HEK293 (cell line): Measurements from ENCODE around the gene ZNF438.
A peak's percentile ranks its signal among the peaks of the same experiment; 100 is the strongest.

Experiments
- GFI1B ChIP-seq: fragments of 450-650 bp; formaldehyde crosslinking; IDR thresholded peaks from 2 replicates; pipeline ENCODE4 v1.5.1; 2016; ENCODE audit warnings: missing biosample characterization, missing genetic modification characterization
- HOXD13 ChIP-seq: sonication (generic); formaldehyde crosslinking; IDR thresholded peaks from 2 replicates; pipeline ENCODE4 v1.8.0; 2022; ENCODE audit warnings: missing genetic modification reagents, borderline replicate concordance
- MYNN ChIP-seq: fragments of 450-650 bp; formaldehyde crosslinking; IDR thresholded peaks from 2 replicates; pipeline ENCODE4 v1.5.1; 2016; ENCODE audit warnings: missing biosample characterization, missing genetic modification characterization, borderline replicate concordance
- SCRT2 ChIP-seq: fragments of 450-650 bp; formaldehyde crosslinking; IDR thresholded peaks from 2 replicates; pipeline ENCODE4 v1.5.1; 2016; ENCODE audit warnings: missing biosample characterization, missing genetic modification characterization
- SETDB1 ChIP-seq: IDR thresholded peaks from one replicate; pipeline ENCODE4 v1.6.1; 2017; ENCODE audit warnings: mild to moderate bottlenecking, low read length, moderate library complexity, mixed read lengths; ENCODE audit not compliant: insufficient read length
- TCF7L2 ChIP-seq: IDR thresholded peaks from 2 replicates; pipeline ENCODE4 v1.6.1; 2011; ENCODE audit warnings: low read depth, mild to moderate bottlenecking, inconsistent platforms, low read length, moderate library complexity, borderline replicate concordance
- YY1 ChIP-seq: fragments of 450-650 bp; formaldehyde crosslinking; IDR thresholded peaks from 2 replicates; pipeline ENCODE4 v1.5.1; 2018; ENCODE audit warnings: missing biosample characterization, missing genetic modification characterization
- ZBTB17 ChIP-seq: fragments of 450-650 bp; formaldehyde crosslinking; IDR thresholded peaks from 2 replicates; pipeline ENCODE4 v1.5.1; 2016; ENCODE audit warnings: missing biosample characterization, missing genetic modification characterization
- ZBTB21 ChIP-seq: fragments of 450-650 bp; formaldehyde crosslinking; IDR thresholded peaks from 2 replicates; pipeline ENCODE4 v1.5.1; 2017; ENCODE audit warnings: missing biosample characterization, missing genetic modification characterization
- ZEB2 ChIP-seq: fragments of 450-650 bp; formaldehyde crosslinking; IDR thresholded peaks from 2 replicates; pipeline ENCODE4 v1.5.1; 2016; ENCODE audit warnings: missing biosample characterization, missing genetic modification characterization
- ZNF132 ChIP-seq: fragments of 450-650 bp; formaldehyde crosslinking; IDR thresholded peaks from 2 replicates; pipeline ENCODE4 v1.5.1; 2017; ENCODE audit warnings: missing biosample characterization, missing genetic modification characterization, borderline replicate concordance
- ZNF146 ChIP-seq: fragments of 450-650 bp; formaldehyde crosslinking; IDR thresholded peaks from 2 replicates; pipeline ENCODE4 v1.5.1; 2016; ENCODE audit warnings: missing biosample characterization, missing genetic modification characterization
- ZNF335 ChIP-seq: fragments of 450-650 bp; formaldehyde crosslinking; conservative IDR thresholded peaks from 2 replicates; pipeline ENCODE4 v1.5.1; 2016; ENCODE audit warnings: missing biosample characterization, missing genetic modification characterization
- ZNF341 ChIP-seq: fragments of 450-650 bp; formaldehyde crosslinking; IDR thresholded peaks from 2 replicates; pipeline ENCODE4; 2016; ENCODE audit warnings: low read depth, missing biosample characterization, missing genetic modification characterization
- ZNF423 ChIP-seq: fragments of 450-650 bp; formaldehyde crosslinking; IDR thresholded peaks from 2 replicates; pipeline ENCODE4 v1.5.1; 2016; ENCODE audit warnings: missing biosample characterization, missing genetic modification characterization
- ZNF473 ChIP-seq: fragments of 450-650 bp; formaldehyde crosslinking; IDR thresholded peaks from 2 replicates; pipeline ENCODE4 v1.5.1; 2017; ENCODE audit warnings: missing biosample characterization, missing genetic modification characterization
- ZNF561 ChIP-seq: fragments of 450-650 bp; IDR thresholded peaks from 2 replicates; pipeline ENCODE4 v1.5.1; 2018; ENCODE audit warnings: missing biosample characterization, missing genetic modification characterization, borderline replicate concordance
- ZNF626 ChIP-seq: fragments of 450-650 bp; sonication (Bioruptor Pico); formaldehyde crosslinking; IDR thresholded peaks from 2 replicates; pipeline ENCODE4 v1.5.1; 2018; ENCODE audit warnings: missing biosample characterization, missing genetic modification characterization, inconsistent platforms
- ZSCAN23 ChIP-seq: fragments of 450-650 bp; formaldehyde crosslinking; IDR thresholded peaks from 2 replicates; pipeline ENCODE4 v1.5.1; 2016; ENCODE audit warnings: missing biosample characterization, missing genetic modification characterization
- ZSCAN30 ChIP-seq: fragments of 450-650 bp; IDR thresholded peaks from 2 replicates; pipeline ENCODE4 v1.5.1; 2018; ENCODE audit warnings: missing biosample characterization, mild to moderate bottlenecking, missing genetic modification characterization, moderate library complexity
- TF ChIP-seq, protein P1 (sequence below): fragments of 450-650 bp; formaldehyde crosslinking; IDR thresholded peaks from 2 replicates; pipeline ENCODE4 v1.5.1; 2017; ENCODE audit warnings: missing biosample characterization, missing genetic modification characterization
- TF ChIP-seq, protein P2 (sequence below): fragments of 450-650 bp; formaldehyde crosslinking; IDR thresholded peaks from 2 replicates; pipeline ENCODE4 v1.5.1; 2016; ENCODE audit warnings: missing biosample characterization, missing genetic modification characterization
- TF ChIP-seq, protein P3 (sequence below): sonication (generic); formaldehyde crosslinking; IDR thresholded peaks from 2 replicates; pipeline ENCODE4 v1.8.1; 2022; ENCODE audit warnings: mild to moderate bottlenecking, moderate library complexity, missing genetic modification reagents
- TF ChIP-seq, protein P4 (sequence below): fragments of 450-650 bp; formaldehyde crosslinking; IDR thresholded peaks from 2 replicates; pipeline ENCODE4 v1.5.1; 2017; ENCODE audit warnings: missing biosample characterization, missing genetic modification characterization
- TF ChIP-seq, protein P5 (sequence below): fragments of 450-650 bp; formaldehyde crosslinking; IDR thresholded peaks from 2 replicates; pipeline ENCODE4 v1.5.1; 2016; ENCODE audit warnings: missing biosample characterization, missing genetic modification characterization
- TF ChIP-seq, protein P6 (sequence below): fragments of 450-650 bp; formaldehyde crosslinking; IDR thresholded peaks from 2 replicates; pipeline ENCODE4 v1.5.1; 2016; ENCODE audit warnings: missing biosample characterization, missing genetic modification characterization
- TF ChIP-seq, protein P7 (sequence below): fragments of 450-650 bp; formaldehyde crosslinking; IDR thresholded peaks from 2 replicates; pipeline ENCODE4 v1.5.1; 2016; ENCODE audit warnings: missing biosample characterization, missing genetic modification characterization
- TF ChIP-seq, protein P8 (sequence below): fragments of 450-650 bp; formaldehyde crosslinking; IDR thresholded peaks from 2 replicates; pipeline ENCODE4 v1.5.1; 2017; ENCODE audit warnings: missing biosample characterization, missing genetic modification characterization

ZNF438 gene

DNA sequence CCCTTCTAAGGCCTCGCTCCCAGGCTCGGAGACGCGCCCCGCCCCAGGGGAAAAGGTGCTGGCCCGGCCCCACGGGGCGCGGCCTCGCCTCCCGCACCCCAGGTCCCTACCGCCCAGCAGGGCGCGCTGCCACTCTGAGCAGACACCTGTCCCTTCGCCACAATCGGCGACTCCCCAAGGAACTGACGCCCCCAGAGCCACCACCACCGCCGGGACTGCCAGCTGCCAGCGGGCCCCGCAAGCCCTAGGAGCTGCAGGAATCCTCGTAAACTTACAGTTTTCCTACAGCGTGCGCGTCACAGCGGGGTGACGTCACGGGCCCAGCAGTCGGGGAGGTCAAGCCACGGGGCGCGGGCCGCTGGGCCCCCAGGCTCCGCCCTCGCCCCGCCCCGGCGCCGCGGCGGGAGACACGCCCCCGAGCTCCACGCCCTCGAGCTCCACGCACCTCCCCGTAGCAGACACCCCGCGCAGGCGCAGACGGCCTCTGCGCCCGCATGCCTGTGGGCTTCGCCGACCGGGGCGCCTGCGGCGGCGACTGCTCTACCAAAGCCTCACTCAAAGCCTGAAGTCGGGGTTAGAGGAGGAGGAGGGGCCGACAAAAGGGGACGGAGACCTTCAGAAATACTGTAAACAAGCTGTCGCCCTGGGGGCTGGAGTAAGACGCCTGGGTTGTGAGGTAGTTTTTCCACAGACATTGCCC, at the start of gene ZNF438 (continued):
- TF ChIP-seq, protein P1, sequence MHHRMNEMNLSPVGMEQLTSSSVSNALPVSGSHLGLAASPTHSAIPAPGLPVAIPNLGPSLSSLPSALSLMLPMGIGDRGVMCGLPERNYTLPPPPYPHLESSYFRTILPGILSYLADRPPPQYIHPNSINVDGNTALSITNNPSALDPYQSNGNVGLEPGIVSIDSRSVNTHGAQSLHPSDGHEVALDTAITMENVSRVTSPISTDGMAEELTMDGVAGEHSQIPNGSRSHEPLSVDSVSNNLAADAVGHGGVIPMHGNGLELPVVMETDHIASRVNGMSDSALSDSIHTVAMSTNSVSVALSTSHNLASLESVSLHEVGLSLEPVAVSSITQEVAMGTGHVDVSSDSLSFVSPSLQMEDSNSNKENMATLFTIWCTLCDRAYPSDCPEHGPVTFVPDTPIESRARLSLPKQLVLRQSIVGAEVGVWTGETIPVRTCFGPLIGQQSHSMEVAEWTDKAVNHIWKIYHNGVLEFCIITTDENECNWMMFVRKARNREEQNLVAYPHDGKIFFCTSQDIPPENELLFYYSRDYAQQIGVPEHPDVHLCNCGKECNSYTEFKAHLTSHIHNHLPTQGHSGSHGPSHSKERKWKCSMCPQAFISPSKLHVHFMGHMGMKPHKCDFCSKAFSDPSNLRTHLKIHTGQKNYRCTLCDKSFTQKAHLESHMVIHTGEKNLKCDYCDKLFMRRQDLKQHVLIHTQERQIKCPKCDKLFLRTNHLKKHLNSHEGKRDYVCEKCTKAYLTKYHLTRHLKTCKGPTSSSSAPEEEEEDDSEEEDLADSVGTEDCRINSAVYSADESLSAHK (tag by site-specific recombination), result peak; percentile 54; the same call in 1 of the 2 replicates
- TF ChIP-seq, protein P2, sequence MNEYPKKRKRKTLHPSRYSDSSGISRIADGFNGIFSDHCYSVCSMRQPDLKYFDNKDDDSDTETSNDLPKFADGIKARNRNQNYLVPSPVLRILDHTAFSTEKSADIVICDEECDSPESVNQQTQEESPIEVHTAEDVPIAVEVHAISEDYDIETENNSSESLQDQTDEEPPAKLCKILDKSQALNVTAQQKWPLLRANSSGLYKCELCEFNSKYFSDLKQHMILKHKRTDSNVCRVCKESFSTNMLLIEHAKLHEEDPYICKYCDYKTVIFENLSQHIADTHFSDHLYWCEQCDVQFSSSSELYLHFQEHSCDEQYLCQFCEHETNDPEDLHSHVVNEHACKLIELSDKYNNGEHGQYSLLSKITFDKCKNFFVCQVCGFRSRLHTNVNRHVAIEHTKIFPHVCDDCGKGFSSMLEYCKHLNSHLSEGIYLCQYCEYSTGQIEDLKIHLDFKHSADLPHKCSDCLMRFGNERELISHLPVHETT, result no peak
- TF ChIP-seq ZEB2 (tag by site-specific recombination) (peak; percentile 83), ZSCAN23 (tag by site-specific recombination) (no peak), GFI1B (tag by site-specific recombination) (0 out of 2 replicates have a peak, but pooled peaks have one; percentile 30), ZNF335 (peak; percentile 99), ZNF473 (tag by site-specific recombination) (no peak), ZNF341 (tag by site-specific recombination) (no peak), TCF7L2 (no peak), ZNF561 (tag by site-specific recombination) (peak; percentile 85; the same call in 1 of the 2 replicates), ZBTB21 (tag by site-specific recombination) (peak; percentile 98), HOXD13 (CRISPR knock-in tag) (peak; percentile 93), ZNF423 (tag by site-specific recombination) (peak; percentile 98), SETDB1 (no peak), ZSCAN30 (tag by site-specific recombination) (peak; percentile 89), ZBTB17 (tag by site-specific recombination) (no peak), SCRT2 (tag by site-specific recombination) (no peak), ZNF132 (tag by site-specific recombination) (no peak), YY1 (tag by site-specific recombination) (no peak), ZNF146 (peak; percentile 30; the same call in 1 of the 2 replicates), MYNN (no peak), ZNF626 (tag by site-specific recombination) (no peak)
- TF ChIP-seq, protein P3, sequence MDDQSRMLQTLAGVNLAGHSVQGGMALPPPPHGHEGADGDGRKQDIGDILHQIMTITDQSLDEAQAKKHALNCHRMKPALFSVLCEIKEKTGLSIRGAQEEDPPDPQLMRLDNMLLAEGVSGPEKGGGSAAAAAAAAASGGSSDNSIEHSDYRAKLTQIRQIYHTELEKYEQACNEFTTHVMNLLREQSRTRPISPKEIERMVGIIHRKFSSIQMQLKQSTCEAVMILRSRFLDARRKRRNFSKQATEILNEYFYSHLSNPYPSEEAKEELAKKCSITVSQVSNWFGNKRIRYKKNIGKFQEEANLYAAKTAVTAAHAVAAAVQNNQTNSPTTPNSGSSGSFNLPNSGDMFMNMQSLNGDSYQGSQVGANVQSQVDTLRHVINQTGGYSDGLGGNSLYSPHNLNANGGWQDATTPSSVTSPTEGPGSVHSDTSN (CRISPR knock-in tag), result 0 out of 2 replicates have a peak, but pooled peaks have one; percentile 50
- TF ChIP-seq, protein P4, sequence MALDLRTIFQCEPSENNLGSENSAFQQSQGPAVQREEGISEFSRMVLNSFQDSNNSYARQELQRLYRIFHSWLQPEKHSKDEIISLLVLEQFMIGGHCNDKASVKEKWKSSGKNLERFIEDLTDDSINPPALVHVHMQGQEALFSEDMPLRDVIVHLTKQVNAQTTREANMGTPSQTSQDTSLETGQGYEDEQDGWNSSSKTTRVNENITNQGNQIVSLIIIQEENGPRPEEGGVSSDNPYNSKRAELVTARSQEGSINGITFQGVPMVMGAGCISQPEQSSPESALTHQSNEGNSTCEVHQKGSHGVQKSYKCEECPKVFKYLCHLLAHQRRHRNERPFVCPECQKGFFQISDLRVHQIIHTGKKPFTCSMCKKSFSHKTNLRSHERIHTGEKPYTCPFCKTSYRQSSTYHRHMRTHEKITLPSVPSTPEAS, result no peak
- TF ChIP-seq, protein P5, sequence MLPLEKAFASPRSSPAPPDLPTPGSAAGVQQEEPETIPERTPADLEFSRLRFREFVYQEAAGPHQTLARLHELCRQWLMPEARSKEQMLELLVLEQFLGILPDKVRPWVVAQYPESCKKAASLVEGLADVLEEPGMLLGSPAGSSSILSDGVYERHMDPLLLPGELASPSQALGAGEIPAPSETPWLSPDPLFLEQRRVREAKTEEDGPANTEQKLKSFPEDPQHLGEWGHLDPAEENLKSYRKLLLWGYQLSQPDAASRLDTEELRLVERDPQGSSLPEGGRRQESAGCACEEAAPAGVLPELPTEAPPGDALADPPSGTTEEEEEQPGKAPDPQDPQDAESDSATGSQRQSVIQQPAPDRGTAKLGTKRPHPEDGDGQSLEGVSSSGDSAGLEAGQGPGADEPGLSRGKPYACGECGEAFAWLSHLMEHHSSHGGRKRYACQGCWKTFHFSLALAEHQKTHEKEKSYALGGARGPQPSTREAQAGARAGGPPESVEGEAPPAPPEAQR (tag by site-specific recombination), result no peak
- TF ChIP-seq, protein P6, sequence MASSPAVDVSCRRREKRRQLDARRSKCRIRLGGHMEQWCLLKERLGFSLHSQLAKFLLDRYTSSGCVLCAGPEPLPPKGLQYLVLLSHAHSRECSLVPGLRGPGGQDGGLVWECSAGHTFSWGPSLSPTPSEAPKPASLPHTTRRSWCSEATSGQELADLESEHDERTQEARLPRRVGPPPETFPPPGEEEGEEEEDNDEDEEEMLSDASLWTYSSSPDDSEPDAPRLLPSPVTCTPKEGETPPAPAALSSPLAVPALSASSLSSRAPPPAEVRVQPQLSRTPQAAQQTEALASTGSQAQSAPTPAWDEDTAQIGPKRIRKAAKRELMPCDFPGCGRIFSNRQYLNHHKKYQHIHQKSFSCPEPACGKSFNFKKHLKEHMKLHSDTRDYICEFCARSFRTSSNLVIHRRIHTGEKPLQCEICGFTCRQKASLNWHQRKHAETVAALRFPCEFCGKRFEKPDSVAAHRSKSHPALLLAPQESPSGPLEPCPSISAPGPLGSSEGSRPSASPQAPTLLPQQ (tag by site-specific recombination), result peak; percentile 94
- TF ChIP-seq, protein P7, sequence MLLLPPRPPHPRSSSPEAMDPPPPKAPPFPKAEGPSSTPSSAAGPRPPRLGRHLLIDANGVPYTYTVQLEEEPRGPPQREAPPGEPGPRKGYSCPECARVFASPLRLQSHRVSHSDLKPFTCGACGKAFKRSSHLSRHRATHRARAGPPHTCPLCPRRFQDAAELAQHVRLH (tag by site-specific recombination), result no peak
- TF ChIP-seq, protein P8, sequence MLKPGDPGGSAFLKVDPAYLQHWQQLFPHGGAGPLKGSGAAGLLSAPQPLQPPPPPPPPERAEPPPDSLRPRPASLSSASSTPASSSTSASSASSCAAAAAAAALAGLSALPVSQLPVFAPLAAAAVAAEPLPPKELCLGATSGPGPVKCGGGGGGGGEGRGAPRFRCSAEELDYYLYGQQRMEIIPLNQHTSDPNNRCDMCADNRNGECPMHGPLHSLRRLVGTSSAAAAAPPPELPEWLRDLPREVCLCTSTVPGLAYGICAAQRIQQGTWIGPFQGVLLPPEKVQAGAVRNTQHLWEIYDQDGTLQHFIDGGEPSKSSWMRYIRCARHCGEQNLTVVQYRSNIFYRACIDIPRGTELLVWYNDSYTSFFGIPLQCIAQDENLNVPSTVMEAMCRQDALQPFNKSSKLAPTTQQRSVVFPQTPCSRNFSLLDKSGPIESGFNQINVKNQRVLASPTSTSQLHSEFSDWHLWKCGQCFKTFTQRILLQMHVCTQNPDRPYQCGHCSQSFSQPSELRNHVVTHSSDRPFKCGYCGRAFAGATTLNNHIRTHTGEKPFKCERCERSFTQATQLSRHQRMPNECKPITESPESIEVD (tag by site-specific recombination), result peak; percentile 92
